H1 (cell line): ENCODE data around the gene SMARCC2. TPM values are rescaled to one million over a fixed set of nuclear protein-coding genes. Genes with fewer than 3 reads are reported as not detected.

ENCODE experiments used
- CTCF ChIA-PET: fragments of 300-600 bp; sonication (Branson Sonifier 250); formaldehyde crosslinking; loops from one replicate; lab custom pipeline; 2021; ENCODE audit not compliant: partially characterized antibody; lab: Charles Lee
- POLR2A ChIA-PET: fragments of 300-600 bp; sonication (Branson Sonifier 250); formaldehyde crosslinking; loops from one replicate; lab custom pipeline; 2021; ENCODE audit warnings: inconsistent platforms; ENCODE audit not compliant: partially characterized antibody; lab: Charles Lee
- DNase-seq, 2 experiments: peaks; one replicate each; pipeline versions ENCODE4 v3.0.0 to v3.0.0-alpha.2; 2010 to 2022; ENCODE audit warnings: low spot score in 2 of 2, low read depth in 1 of 2, mixed read lengths in 1 of 2
- FAIRE-seq: peaks from 2 replicates; lab custom pipeline; 2011; peaks lifted over from hg19 to GRCh38; lab: Jason Lieb, UNC
- H2AFZ ChIP-seq: 2 replicates; pipeline ENCODE4 v1.8.1; 2012; ENCODE audit warnings: low read length, inconsistent platforms
- H2AK5ac ChIP-seq: 2 replicates; pipeline ENCODE4 v1.6.1; 2013; ENCODE audit warnings: low read depth, low read length
- H2BK120ac ChIP-seq: replicated peaks from 2 replicates; pipeline ENCODE3; 2013; ENCODE audit warnings: low read depth, low read length, inconsistent platforms
- H2BK12ac ChIP-seq: 2 replicates; pipeline ENCODE4 v1.6.1; 2013; ENCODE audit warnings: low read depth, low read length
- H2BK15ac ChIP-seq: 2 replicates; pipeline ENCODE4 v1.6.1; 2013; ENCODE audit warnings: low read length
- H2BK20ac ChIP-seq: 2 replicates; pipeline ENCODE4 v1.6.1; 2013; ENCODE audit warnings: low read length
- H2BK5ac ChIP-seq: 2 replicates; pipeline ENCODE4 v1.6.1; 2013; ENCODE audit warnings: low read depth, low read length
- H3K14ac ChIP-seq: 2 replicates; pipeline ENCODE4 v1.6.1; 2013; ENCODE audit warnings: inconsistent platforms; ENCODE audit not compliant: insufficient read length
- H3K18ac ChIP-seq: 2 replicates; pipeline ENCODE4 v1.6.1; 2013; ENCODE audit warnings: low read length; ENCODE audit errors: extremely low read depth
- H3K23ac ChIP-seq: 2 replicates; pipeline ENCODE4 v1.6.1; 2013; ENCODE audit warnings: inconsistent platforms; ENCODE audit not compliant: insufficient read length
- H3K23me2 ChIP-seq: 2 replicates; pipeline ENCODE4 v1.6.1; 2013; ENCODE audit warnings: low read depth, low read length
- H3K27ac ChIP-seq: 2 replicates; pipeline ENCODE4 v1.6.1; 2011; ENCODE audit warnings: low read depth, low read length, inconsistent platforms
- H3K27me3 ChIP-seq, 4 experiments: replicated peaks in 1 of 4; 1 replicate in 1 of 4; 2 replicates in 3 of 4; pipeline versions ENCODE4 v1.6.1 to v1.8.1; 2011 to 2013; ENCODE audit warnings: low read length in 3 of 4, mild to moderate bottlenecking in 3 of 4, inconsistent platforms in 2 of 4, mixed read lengths in 2 of 4, moderate library complexity in 1 of 4; ENCODE audit not compliant: control insufficient read depth in 3 of 4, insufficient read depth in 3 of 4; ENCODE audit errors: extremely low read depth in 1 of 4
- H3K36me3 ChIP-seq, 4 experiments: 2 replicates each; pipeline versions ENCODE4 v1.6.1 to v1.8.1; 2011 to 2013; ENCODE audit warnings: mild to moderate bottlenecking in 4 of 4, low read length in 3 of 4, moderate library complexity in 2 of 4, control low read depth in 1 of 4, inconsistent platforms in 1 of 4; ENCODE audit not compliant: insufficient read depth in 4 of 4, control insufficient read depth in 2 of 4
- H3K4ac ChIP-seq: replicated peaks from 2 replicates; pipeline ENCODE3; 2013; ENCODE audit warnings: low read length, low read depth, mixed read lengths, inconsistent platforms; ENCODE audit not compliant: insufficient read length
- H3K4me1 ChIP-seq, 4 experiments: replicated peaks in 1 of 4; 1 replicate in 1 of 4; 2 replicates in 3 of 4; pipeline versions ENCODE4 v1.6.1 to v1.8.1; 2011 to 2013; ENCODE audit warnings: low read length in 3 of 4, inconsistent platforms in 2 of 4, mixed read lengths in 1 of 4; ENCODE audit not compliant: insufficient read depth in 4 of 4, control insufficient read depth in 3 of 4
- H3K4me2 ChIP-seq, 2 experiments: 2 replicates each; pipeline versions ENCODE4 v1.6.1 to v1.8.1; 2011 to 2013; ENCODE audit warnings: low read depth in 2 of 2, low read length in 2 of 2, control low read depth in 1 of 2, inconsistent platforms in 1 of 2, mild to moderate bottlenecking in 1 of 2; ENCODE audit not compliant: insufficient read depth in 1 of 2
- H3K4me3 ChIP-seq, 4 experiments: fragments of 200-600, 300-600 bp in 1 of 4; sonication (generic), shearing (Covaris generic), sonication (Bioruptor Twin) in 1 of 4; 2 replicates each; pipeline versions ENCODE4 v1.5.1 to v1.8.1; 2011 to 2016; ENCODE audit warnings: low read length in 4 of 4, low read depth in 3 of 4, control low read depth in 2 of 4, inconsistent platforms in 2 of 4, mild to moderate bottlenecking in 2 of 4, mixed read lengths in 1 of 4, moderate library complexity in 1 of 4; ENCODE audit not compliant: insufficient read depth in 2 of 4; ENCODE audit errors: extremely low read depth in 1 of 4
- H3K56ac ChIP-seq: replicated peaks from 2 replicates; pipeline ENCODE3; 2013; ENCODE audit warnings: low read depth, mild to moderate bottlenecking, mixed read lengths, low read length, inconsistent platforms; ENCODE audit not compliant: insufficient read length
- H3K79me1 ChIP-seq: 2 replicates; pipeline ENCODE4 v1.6.1; 2013; ENCODE audit warnings: low read depth, low read length, control low read depth
- H3K79me2 ChIP-seq, 2 experiments: 2 replicates each; pipeline versions ENCODE4 v1.6.1 to v1.8.1; 2012 to 2013; ENCODE audit warnings: low read length in 2 of 2, mild to moderate bottlenecking in 2 of 2, inconsistent platforms in 1 of 2; ENCODE audit not compliant: insufficient read depth in 2 of 2, control insufficient read depth in 1 of 2
- H3K9ac ChIP-seq, 4 experiments: replicated peaks in 1 of 4; 1 replicate in 1 of 4; 2 replicates in 3 of 4; pipeline versions ENCODE4 v1.6.1 to v1.8.1; 2011 to 2013; ENCODE audit warnings: low read depth in 3 of 4, low read length in 3 of 4, control low read depth in 2 of 4, mild to moderate bottlenecking in 2 of 4, moderate library complexity in 2 of 4, inconsistent platforms in 1 of 4; ENCODE audit errors: extremely low read depth in 1 of 4
- H3K9me3 ChIP-seq, 2 experiments: 2 replicates each; pipeline versions ENCODE4 v1.6.1 to v1.8.1; 2012 to 2013; ENCODE audit warnings: mild to moderate bottlenecking in 2 of 2, moderate library complexity in 2 of 2, control low read depth in 1 of 2, inconsistent platforms in 1 of 2, low read depth in 1 of 2, low read length in 1 of 2, mixed read lengths in 1 of 2; ENCODE audit not compliant: insufficient read depth in 2 of 2
- H4K20me1 ChIP-seq, 2 experiments: replicated peaks in 1 of 2; 2 replicates each; pipeline versions ENCODE3 to v1.8.1; 2011 to 2013; ENCODE audit warnings: inconsistent platforms in 2 of 2, low read length in 2 of 2, mild to moderate bottlenecking in 1 of 2; ENCODE audit not compliant: insufficient read depth in 2 of 2, control insufficient read depth in 1 of 2
- H4K5ac ChIP-seq: 2 replicates; pipeline ENCODE4 v1.6.1; 2013; ENCODE audit warnings: low read length, low read depth, mixed read lengths, inconsistent platforms; ENCODE audit not compliant: insufficient read length
- H4K8ac ChIP-seq: 2 replicates; pipeline ENCODE4 v1.8.0; 2013; ENCODE audit warnings: mild to moderate bottlenecking, moderate library complexity, low read length, inconsistent platforms; ENCODE audit not compliant: insufficient read depth; ENCODE audit errors: extremely low read depth
- H4K91ac ChIP-seq: replicated peaks from 2 replicates; pipeline ENCODE3; 2013; ENCODE audit warnings: low read length, mixed read lengths, inconsistent platforms; ENCODE audit not compliant: insufficient read length
- BRCA1 ChIP-seq: IDR thresholded peaks from 2 replicates; pipeline ENCODE4 v1.6.1; 2012; ENCODE audit warnings: low read depth, low read length, improper control_type of control experiment
- EZH2 ChIP-seq: fragments of 200-600 bp; sonication (generic); IDR thresholded peaks from 2 replicates; pipeline ENCODE4 v1.7.1; 2012; ENCODE audit warnings: low read depth, mild to moderate bottlenecking, moderate library complexity, low read length, inconsistent platforms; ENCODE audit not compliant: severe bottlenecking
- JUN ChIP-seq: IDR thresholded peaks from 2 replicates; pipeline ENCODE4 v1.6.1; 2011; ENCODE audit warnings: low read depth, mild to moderate bottlenecking, improper control_type of control experiment, low read length
- RBBP5 ChIP-seq: IDR thresholded peaks from 2 replicates; pipeline ENCODE4 v1.7.1; 2012; ENCODE audit warnings: low read depth, mild to moderate bottlenecking, inconsistent platforms, low read length, moderate library complexity, borderline replicate concordance
- RXRA ChIP-seq: IDR thresholded peaks from 2 replicates; pipeline ENCODE4 v1.6.1; 2011; ENCODE audit warnings: low read depth, mild to moderate bottlenecking, low read length, moderate library complexity; ENCODE audit not compliant: insufficient read depth
- SIN3A ChIP-seq, 2 experiments: IDR thresholded peaks in 1 of 2; conservative IDR thresholded peaks in 1 of 2; 2 replicates each; pipeline ENCODE4 v1.6.1; 2011 to 2012; ENCODE audit warnings: low read length in 2 of 2, improper control_type of control experiment in 1 of 2, low read depth in 1 of 2, mild to moderate bottlenecking in 1 of 2
- SP2 ChIP-seq: IDR thresholded peaks from 2 replicates; pipeline ENCODE4 v1.6.1; 2012; ENCODE audit warnings: mild to moderate bottlenecking, low read length, inconsistent platforms
- SRF ChIP-seq: IDR thresholded peaks from 2 replicates; pipeline ENCODE4 v1.6.1; 2011; ENCODE audit warnings: mild to moderate bottlenecking, low read depth, low read length, moderate library complexity
- SUZ12 ChIP-seq: fragments of 200-600 bp; sonication (generic); IDR thresholded peaks from 2 replicates; pipeline ENCODE4 v1.6.1; 2012; ENCODE audit warnings: mild to moderate bottlenecking, inconsistent platforms, low read length, moderate library complexity, mixed read lengths
- TEAD4 ChIP-seq: IDR thresholded peaks from 2 replicates; pipeline ENCODE4 v1.6.1; 2012; ENCODE audit warnings: low read depth, low read length, inconsistent platforms, mixed read lengths
- WGBS, 2 experiments: shearing (Covaris generic) in 1 of 2; methylation state at CpG; one replicate each; pipeline versions ENCODE4 v1.1.6 to v1.1.7; 2013 to 2015; ENCODE audit warnings: low lambda C conversion rate in 2 of 2, mixed read lengths in 2 of 2, inconsistent platforms in 1 of 2, low coverage in 1 of 2, missing lambda C conversion rate in 1 of 2; ENCODE audit not compliant: insufficient replicate concordance in 2 of 2, insufficient coverage in 1 of 2, insufficient read length in 1 of 2; ENCODE audit errors: extremely low coverage in 1 of 2, missing lambda C conversion rate in 1 of 2; 5-methylcytosine and 5-hydroxymethylcytosine counted together
- polyA plus RNA-seq, 7 experiments: library from polyadenylated mRNA; depleted of rRNA in 3 of 7; stranded (reverse) in 5 of 7; unstranded in 2 of 7; fragments of >200 nt in 5 of 7; fragments of 200-250 nt in 2 of 7; gene quantifications; 1 replicate in 5 of 7; 2 replicates in 1 of 7; 4 replicates in 1 of 7; pipeline versions ENCODE4 v1.2.1 to v1.2.3, GENCODE V29; 2011 to 2013; ENCODE audit warnings: missing spikeins in 2 of 7, mixed read lengths in 2 of 7
- total RNA-seq: library from RNA; stranded (reverse); fragmentation: NEBNext Ultra II Directional; extraction: Animal tissue kit (Norgen Biotek cat#: 25700); gene quantifications from 2 replicates; pipeline ENCODE4 v1.2.1, GENCODE V29; 2021

Gene SMARCC2
- total and polyA plus RNA-seq, 2 of the 8 experiments (the other 6 are each of a cell fraction or from before 2014, with no cell fraction given): 33.9 to 78.5 TPM

DNA sequence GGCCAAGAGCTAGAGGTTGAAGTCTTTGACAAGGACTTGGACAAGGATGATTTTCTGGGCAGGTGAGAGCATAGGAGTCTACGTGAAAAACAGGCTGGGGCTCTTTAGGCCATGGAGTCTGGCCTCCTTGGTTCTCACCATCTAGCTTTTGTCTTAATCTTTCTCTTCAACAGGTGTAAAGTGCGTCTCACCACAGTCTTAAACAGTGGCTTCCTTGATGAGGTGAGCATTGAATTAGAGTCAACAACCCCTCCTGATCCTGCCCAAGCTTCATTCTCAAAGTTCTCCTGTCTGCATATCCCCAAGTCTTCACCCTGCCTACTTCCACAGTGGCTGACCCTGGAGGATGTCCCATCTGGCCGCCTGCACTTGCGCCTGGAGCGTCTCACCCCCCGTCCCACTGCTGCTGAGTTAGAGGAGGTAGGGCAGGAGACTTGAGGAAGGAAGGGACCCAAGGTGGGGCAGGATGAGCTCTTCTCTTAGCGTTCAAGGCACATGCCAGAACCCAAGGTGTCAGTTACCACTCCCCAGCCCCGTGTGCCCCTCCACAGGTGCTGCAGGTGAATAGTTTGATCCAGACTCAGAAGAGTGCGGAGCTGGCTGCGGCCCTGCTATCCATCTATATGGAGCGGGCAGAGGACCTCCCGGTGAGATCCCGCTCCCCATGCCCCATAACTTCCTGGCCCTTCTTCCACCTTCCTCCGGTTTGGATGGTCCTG is 51.3 kb downstream of the SMARCC2 start:
- H3K4ac ChIP-seq: no peak overlapping the region
- no peaks in the 10 kb centered on the region for H3K23me2 ChIP-seq
- H3K36me3 ChIP-seq: peaks cover 20 to 71% (median 62%) of the 10 kb centered on the region in 4 experiments; a peak in 7 of 8 replicates
- TF ChIP-seq RXRA: no peak
- no peak for TF ChIP-seq RBBP5
- TF ChIP-seq TEAD4: no peak
- TF ChIP-seq BRCA1: no peak
- no peak for TF ChIP-seq SUZ12
- TF ChIP-seq EZH2: no peak
- TF ChIP-seq JUN: no peak
- TF ChIP-seq SIN3A (conservative IDR thresholded peaks at IDR 0.05 in 1 of 2, IDR thresholded peaks at IDR 0.05 in 1 of 2; ENCODE audit: low read depth in 1 of 2, low read length in 2 of 2): no peak
- no peak for TF ChIP-seq SRF
- TF ChIP-seq SP2: no peak
- no peak overlapping the region for H4K5ac ChIP-seq
- H2AK5ac ChIP-seq: no peak overlapping the region
- H3K18ac ChIP-seq: no peak overlapping the region
- H3K56ac ChIP-seq: no peak overlapping the region
- no peaks in the 10 kb centered on the region for H3K4me1 ChIP-seq
- no peak overlapping the region for H3K4me2 ChIP-seq
- H3K23ac ChIP-seq: no peak overlapping the region
- no peak for DNase-seq
- no peak for FAIRE-seq
- H2BK120ac ChIP-seq: no peak overlapping the region
- CTCF ChIA-PET: interaction anchor here (0.5 to 2.0 kb wide), 6 partner anchors 8 to 52 kb away, joined by 3 to 6 read pairs (median 3); partner anchors contain the start of genes ESYT1 and SMARCC2
- H2BK20ac ChIP-seq: no peak overlapping the region
- no peak overlapping the region for H3K4me3 ChIP-seq
- no peak overlapping the region for H4K8ac ChIP-seq
- H3K79me2 ChIP-seq: no peaks in the 10 kb centered on the region
- 93% methylated on average over 14 of the region's 14 CpGs; no CpG with 5 or more reads in 1 of the 2 experiments for WGBS, 2 experiments
- H4K20me1 ChIP-seq: no peaks in the 10 kb centered on the region
- no peak overlapping the region for H2BK15ac ChIP-seq
- no peaks in the 10 kb centered on the region for H3K27me3 ChIP-seq
- no peak overlapping the region for H3K27ac ChIP-seq
- no peak overlapping the region for H3K9ac ChIP-seq
- H3K79me1 ChIP-seq: no peaks in the 10 kb centered on the region
- no peak overlapping the region for H2BK12ac ChIP-seq
- H2AFZ ChIP-seq: no peak overlapping the region
- POLR2A ChIA-PET: interaction anchor here (1.1 to 6.5 kb wide), 3 partner anchors 12 to 178 kb away, joined by 3 to 43 read pairs (median 7); partner anchors contain the start of genes CNPY2, MYL6B and RPL41
- H2BK5ac ChIP-seq: no peak overlapping the region
- H3K14ac ChIP-seq: no peak overlapping the region
- H4K91ac ChIP-seq: no peak overlapping the region
- no peaks in the 10 kb centered on the region for H3K9me3 ChIP-seq
